HuH-7 (cell line): ENCODE data around the gene KIF22.
"Not testable (repeated sequence)": the region's sequence is repeated elsewhere in the genome, so short reads cannot be mapped to it uniquely, and the experiment has no call there.

Experiments
- DNase-seq: peaks from one replicate; pipeline ENCODE4 v3.0.0; 2011; ENCODE audit warnings: low spot score

KIF22 gene

DNA sequence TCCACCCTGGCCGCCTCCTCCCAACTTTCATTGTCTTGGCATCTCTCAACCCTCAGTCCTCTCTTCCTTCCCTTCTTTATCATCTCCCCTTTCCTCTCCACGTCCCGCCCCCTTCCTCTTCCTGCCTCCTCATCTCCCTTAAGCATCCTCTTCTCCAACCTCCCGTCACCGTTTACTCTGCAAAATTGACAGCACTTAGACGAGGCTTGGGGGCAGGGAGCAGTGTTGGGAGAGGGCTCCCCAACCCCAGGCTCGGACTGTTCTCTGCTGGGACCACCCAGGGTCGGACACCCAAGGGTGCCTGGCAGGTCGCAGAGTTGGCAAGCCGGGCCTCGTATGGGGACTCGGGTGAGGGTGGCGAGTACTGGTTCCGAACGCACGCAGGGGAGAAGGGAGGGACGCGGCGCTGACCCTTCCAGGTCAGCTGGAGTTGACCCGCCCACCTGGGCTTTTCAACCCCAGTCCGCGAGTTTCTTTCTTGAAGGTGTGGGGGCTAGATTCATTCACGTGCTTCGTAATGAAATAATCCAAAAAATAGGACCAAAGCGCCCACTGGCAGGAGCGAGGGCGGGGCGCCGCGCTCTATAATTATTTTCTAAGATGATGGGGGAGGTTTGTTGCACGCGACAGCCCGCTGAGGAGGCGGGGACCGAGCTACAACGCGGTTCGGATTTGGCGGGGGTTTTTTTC, 24.6 kb downstream of the KIF22 start:
- DNase-seq: no peak

DNA sequence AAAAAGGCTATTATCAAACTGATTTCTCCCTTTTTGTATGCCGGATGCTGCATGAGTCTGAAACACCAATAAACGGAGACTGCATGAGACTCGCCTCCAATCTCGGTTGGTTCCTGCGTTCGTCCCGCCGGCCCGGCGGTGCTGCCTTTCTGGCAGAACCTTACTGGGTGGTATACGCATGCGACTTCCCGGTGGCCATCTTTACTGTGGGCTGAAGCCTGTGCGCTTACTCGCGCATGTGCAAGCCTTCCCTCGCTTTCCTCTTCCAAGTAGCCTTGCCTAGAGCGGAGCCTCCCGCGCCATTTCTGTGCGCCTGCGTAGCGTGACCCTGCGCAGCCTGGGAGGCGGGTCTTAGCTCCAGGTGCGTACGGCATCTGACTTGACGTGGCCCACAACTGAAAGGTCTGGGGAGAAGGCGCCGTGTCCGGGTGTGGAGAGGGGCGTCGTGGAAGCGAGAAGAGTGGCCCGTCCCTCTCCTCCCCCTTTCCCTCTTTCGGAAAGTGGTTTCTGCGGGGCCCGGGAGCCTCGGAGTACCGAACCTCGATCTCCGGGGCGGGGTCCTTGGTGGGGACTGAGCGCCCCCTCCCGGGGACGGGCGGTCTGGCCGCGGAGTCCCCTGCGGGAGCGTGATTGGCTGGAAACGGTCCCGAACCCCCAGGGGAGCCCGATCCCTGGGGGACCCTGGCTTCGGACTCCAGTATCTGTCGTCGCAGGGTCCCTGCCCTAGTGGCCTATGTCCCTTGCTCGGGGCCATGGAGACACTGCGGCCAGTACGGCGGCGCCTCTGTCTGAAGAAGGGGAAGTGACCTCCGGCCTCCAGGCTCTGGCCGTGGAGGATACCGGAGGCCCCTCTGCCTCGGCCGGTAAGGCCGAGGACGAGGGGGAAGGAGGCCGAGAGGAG, 25.5 kb downstream of the KIF22 start, which contains the start of gene PAGR1:
PAGR1 (plus strand) TSS at position 360 of the 901 bp plus-strand sequence; CDS start at position 734, 374 bp downstream.
- DNase-seq: peak; percentile 96

DNA sequence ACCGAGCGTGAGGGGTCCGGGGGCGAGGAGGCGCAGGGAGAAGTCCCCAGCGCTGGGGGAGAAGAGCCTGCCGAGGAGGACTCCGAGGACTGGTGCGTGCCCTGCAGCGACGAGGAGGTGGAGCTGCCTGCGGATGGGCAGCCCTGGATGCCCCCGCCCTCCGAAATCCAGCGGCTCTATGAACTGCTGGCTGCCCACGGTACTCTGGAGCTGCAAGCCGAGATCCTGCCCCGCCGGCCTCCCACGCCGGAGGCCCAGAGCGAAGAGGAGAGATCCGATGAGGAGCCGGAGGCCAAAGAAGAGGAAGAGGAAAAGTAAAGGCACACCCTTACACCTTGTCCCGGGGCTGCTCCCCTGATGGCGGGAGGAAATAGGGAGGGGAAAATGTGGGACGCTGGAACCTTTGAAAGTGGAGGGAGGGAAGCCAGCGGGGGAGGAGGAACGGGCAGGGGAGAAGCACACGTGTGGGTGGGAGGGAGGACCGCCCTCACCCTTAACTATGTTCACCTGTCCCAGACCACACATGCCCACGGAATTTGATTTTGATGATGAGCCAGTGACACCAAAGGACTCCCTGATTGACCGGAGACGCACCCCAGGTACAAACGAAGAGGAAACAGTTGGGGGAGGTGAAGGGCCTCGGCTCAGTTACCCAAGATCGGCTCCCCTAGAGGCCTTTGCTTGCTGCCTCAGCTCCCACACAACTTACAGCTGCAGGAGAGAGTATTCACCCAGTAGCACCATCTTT, 26.3 kb downstream of the KIF22 start:
- peak; percentile 59 for DNase-seq

DNA sequence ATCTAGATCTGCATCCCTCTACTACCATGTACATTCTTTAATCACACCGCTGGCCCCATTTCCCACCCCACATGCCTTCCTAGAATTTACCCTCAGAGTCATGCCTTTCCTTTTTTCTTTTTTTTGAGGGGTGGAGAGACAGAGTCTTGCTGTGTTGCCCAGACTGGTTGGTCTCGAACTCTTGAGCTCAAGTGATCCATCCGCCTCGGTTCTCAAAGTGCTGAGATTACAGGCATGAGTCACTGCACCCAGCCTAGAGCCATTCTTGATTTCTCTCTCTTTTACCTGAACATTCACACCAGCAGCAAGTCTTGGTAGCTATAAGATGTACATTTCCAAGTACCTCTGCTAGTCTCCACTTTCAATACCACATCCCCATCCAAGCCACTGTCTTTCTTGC, 27.5 kb downstream of the KIF22 start:
- DNase-seq: no peak

DNA sequence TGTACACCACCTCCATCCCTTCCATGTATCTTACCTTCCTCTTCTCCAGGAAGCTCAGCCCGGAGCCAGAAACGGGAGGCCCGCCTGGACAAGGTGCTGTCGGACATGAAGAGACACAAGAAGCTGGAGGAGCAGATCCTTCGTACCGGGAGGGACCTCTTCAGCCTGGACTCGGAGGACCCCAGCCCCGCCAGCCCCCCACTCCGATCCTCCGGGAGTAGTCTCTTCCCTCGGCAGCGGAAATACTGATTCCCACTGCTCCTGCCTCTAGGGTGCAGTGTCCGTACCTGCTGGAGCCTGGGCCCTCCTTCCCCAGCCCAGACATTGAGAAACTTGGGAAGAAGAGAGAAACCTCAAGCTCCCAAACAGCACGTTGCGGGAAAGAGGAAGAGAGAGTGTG, 29.0 kb downstream of the KIF22 start:
- DNase-seq: no peak

DNA sequence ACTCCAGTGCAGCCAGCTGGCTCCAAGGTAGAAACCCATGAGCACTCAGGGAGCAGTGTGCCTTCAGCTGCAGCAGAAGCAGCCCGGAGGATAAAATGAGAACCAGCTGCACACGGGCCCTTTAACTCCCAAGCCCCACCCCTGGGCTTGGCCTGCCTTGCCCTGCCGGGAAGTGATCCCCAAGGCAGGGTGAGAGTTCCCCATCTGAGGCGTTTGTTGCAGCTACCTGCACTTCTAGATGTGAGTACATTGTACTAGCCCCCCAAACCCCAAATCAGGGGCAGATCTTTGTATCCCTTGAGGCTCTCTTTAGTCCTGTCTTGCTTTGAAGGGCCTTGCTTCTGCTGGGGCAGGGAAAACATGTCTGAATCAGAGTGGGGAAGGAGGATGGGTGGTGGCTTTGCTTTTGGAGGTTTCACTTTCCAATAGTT, 29.7 kb downstream of the KIF22 start, which contains the start of gene MVP:
MVP (plus strand) TSS at position 192 of the 431 bp plus-strand sequence. CDS start 10,088 bp downstream, outside the sequence.
- DNase-seq: no peak

DNA sequence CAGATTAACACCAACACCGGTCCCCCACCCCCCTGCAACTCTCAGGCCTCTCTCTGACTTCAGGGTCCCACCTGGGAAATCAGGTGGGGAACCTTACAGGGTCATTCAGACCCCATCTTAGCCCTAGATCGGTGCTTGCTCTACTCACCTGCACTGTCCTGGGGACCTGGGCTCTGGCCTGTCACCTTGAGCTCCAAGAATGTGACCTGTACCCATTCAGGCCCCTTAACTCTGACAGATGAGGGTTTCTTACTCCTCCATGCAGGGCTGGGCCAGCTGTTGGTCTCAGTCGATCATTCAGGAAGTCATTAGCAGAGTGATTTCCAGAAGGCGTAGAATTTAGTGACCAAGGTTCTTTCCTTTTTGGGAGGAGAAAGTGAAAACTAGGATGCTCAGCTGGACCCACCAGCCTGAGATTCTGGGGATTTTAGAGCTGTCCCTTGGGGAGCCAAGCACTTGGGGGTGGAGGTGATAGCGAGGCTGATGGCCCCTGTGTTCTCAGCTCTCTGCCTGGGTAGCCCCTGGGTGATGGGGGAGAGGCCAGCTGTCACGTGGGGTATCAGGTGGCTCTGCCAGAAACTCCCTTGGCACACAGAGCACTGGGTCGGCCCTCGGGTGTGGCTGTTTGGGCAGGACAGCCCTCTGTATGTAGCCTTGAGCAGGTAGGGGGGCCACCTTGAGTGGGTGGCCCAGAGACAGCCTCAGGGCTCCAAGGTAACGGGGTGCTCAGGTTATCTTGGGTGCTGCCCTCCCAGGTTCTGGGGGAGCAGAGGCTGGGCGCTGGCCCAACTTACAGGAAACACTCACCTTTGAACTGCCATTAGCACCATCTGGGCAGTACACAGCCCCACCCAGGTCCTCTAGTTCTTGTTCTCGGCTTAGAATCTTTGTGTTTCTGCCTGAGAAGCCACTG, 30.4 kb downstream of the KIF22 start:
- DNase-seq: no peak

DNA sequence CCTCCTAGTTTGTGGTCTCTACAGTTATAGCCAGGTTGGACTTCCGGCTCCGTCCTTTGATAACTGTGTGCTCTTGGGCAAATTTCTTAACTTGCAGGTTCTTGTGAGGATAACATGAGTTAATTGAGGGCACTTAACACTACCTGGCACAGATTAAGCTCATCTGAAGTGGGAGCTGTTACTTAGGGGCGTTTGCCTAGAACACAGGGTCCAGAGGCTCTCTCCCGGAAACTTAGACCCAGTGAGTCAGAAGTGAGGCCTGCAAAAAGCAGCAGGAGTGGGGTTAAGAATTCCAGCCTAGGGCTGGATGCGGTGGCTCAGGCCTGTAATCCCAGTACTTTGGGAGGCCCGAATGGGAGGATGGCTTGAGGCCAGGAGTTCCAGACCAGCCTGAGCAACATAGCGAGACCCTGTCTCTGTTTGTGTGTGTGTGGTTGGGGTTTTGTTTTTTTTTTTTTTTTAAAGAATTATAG, 31.1 kb downstream of the KIF22 start:
- DNase-seq: no peak

DNA sequence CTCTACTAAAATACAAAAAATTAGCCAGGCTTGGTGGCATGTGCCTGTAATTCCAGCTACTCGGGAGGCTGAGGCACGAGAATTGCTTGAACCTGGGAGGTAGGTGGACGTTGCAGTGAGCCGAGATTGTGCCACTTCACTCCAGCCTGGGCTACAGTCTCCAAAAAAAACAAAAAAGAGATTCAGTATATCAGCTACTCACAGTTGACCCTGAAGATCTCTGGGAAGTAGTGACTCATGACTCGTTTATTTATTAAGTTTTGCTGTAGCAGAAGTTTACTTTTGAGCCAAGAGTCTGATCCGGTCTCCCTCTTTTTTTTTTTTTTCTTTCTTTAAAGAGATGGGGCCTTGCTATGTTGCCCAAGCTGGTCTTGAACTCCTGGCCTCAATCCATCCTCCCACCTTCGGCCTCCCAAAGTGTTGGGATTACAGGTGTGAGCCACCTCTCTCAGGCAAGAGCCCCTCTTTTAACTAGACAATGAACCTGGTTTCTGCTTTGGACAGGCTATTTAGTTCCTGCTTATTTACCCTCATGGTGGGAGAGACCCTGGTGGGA, 34.1 kb downstream of the KIF22 start:
- no peak for DNase-seq

DNA sequence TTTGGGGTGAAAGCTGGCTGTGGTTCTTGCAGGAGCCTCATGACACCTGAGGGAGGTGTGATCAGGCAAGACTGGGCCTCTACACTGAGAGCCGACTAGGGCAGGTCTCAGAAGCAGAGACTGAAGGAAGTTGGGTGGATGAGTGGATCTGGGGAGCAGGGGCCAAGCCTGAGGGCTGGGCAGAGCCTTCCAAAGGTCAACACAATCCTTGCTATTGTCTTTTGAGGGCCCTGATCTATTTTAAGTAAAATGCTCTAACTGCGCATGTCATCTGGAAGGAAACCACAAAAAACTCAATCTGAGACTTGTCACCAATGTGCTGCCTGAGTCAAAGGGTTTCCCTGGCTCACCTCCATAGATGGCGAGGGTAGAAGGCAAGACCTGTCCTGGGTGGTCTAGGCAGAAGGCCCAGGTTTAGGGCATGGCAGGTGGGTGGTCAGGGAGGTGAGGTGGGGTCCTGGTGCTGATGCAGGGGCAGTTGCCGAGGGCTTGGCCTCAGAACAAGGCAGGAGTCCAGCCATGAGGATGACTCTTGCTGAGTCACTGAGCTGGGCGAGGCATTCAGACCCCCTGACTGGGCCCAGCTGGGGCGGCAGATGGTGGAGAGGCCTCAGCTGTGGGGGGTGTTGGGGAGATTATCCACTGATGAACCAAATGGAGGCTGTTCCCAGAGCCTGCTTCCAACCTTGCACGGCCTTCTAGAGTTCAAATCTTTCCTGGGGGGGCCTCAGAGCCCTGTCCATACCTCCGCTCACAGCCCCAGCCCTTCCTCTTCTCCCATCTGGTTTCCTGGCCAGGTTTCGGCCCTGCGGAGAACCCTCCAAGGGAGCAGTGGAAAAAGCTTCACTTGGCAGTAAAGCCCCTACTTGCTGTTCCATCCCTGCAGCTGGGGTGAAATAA, 34.8 kb downstream of the KIF22 start:
- DNase-seq: no peak

DNA sequence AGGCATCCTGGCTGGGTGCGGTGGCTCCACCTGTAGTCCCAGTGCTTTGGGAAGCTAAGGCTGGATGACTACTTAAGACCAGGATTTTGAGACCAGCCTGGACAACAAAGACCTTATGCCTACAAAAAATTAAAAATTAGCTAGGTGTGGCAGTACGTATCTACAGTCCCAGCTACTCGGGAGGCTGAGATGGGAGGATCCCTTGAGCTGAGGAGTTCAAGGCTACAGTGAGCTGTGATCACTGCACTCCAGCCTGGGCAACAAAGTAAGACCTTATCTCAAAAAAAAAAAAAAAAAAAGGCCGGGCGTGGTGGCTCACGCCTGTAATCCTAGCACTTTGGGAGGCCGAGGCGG, 35.8 kb downstream of the KIF22 start:
- no peak for DNase-seq

DNA sequence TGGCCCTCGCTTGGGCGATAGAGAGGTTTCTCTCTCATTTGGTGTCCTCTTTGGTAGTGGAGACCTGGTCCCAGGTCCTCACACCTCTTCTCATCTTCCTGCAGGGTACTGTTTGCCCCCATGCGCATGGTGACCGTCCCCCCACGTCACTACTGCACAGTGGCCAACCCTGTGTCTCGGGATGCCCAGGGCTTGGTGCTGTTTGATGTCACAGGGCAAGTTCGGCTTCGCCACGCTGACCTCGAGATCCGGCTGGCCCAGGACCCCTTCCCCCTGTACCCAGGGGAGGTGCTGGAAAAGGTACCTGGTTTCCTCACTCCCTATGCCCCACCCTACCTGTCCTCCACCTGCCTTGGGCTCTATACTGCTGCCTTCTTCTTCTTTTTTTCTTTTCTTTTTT, 40.2 kb downstream of the KIF22 start:
- DNase-seq: no peak

DNA sequence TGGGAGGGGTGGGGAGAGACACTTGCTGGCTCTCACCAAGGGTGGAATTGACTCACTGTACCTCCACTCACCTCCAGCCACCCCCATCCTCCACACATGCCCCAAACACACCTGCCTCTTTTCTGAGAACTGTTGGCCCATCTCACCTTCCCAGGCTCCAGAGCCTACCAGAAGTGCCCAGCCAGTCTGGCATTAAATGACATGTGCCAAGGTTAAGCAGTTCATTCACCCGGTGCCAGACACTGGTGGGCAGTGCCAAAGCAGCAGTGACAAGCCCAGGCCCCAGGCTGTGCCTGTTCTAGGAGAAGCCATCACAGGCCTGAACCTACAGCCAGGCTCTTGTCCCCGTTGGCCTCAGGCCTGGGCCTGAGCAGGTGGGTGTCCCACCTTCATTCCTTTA, 40.9 kb downstream of the KIF22 start:
- DNase-seq: no peak

DNA sequence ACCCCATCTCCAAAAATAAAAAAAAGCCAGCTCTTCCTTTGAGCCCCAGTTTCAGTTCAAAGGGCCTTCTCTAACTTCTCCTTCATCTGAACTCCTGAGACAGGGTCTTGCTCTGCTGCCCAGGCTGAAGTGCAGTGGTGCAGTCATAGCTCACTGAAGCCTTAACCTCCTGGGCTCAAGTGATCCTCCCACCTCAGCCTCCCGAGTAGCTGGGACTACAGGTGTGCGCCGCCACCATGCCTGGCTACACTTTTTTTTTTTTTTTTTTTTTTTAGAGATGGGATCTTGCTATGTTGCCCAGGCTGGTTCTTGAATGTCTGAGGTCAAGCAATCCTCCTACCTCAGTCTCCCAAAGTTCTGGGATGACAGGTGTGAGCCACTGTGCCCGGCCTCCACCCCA, 42.7 kb downstream of the KIF22 start:
- not testable (repeated sequence) for DNase-seq

DNA sequence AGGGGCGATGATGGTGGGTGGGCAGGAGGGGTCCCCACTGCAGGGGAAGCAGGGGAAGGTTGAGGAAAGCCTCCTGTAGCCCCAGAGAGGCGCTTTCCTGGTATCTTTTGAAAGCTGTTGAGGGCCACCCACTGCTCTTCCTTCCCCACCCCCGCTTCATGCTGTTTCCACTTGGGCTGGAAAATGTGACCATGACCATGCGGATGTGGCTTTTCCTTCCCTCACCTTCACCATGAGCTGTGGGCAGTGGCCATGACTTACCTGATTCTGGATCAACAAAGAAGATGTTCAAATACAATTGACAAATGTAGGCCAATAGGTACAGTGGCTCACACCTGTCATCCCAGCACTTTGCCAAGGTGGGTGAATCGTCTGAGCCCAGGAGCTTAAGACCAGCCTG, 43.5 kb downstream of the KIF22 start:
- DNase-seq: no peak

DNA sequence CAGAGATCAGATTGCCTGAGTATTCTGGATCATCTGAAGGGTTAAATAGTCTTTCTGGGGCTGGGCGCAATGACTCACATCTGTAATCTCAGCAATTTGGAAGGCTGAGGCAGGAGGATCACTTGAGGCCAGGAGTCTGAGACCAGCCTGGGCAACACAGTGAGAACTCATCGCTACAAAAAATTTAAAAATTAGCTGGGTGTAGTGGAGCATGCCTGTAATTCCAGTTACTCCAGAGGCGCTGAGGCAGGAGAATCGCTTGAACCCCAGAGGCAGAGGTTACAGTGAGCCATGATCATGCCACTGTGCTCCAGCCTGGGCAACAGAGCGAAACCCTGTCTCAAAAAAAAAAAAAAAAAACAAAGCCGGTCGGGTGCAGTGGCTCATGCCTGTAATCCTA, 45.4 kb downstream of the KIF22 start:
- no peak for DNase-seq

DNA sequence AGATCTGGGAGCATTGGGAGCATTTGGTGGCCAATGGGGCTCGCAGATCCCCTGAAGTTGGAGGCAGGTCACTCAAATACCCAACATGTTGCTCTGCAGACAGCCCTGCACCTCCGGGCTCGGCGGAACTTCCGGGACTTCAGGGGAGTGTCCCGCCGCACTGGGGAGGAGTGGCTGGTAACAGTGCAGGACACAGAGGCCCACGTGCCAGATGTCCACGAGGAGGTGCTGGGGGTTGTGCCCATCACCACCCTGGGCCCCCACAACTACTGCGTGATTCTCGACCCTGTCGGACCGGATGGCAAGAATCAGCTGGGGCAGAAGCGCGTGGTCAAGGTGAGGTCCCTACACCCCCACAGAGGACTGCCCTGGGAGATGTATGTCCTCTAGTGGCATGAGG, 46.1 kb downstream of the KIF22 start:
- DNase-seq: no peak

DNA sequence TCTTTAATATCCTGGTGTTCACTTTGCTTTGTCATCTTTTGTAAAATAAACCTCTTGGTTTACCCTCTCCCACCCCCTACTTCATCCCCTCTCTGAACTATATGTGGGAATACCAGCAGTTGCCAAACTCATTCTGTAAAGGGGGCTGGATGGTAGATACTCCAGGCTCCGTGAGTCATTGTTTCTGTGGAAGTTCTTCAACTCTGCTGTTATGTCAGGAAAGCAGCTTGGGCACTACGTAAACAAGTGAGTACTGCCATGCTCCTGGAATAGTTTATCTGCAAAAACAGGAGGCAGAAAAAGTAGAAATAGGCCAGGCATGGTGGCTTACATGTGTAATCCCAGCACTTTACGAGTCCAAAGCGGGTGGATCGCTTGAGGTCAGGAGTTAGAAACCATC, 47.3 kb downstream of the KIF22 start:
- no peak for DNase-seq

DNA sequence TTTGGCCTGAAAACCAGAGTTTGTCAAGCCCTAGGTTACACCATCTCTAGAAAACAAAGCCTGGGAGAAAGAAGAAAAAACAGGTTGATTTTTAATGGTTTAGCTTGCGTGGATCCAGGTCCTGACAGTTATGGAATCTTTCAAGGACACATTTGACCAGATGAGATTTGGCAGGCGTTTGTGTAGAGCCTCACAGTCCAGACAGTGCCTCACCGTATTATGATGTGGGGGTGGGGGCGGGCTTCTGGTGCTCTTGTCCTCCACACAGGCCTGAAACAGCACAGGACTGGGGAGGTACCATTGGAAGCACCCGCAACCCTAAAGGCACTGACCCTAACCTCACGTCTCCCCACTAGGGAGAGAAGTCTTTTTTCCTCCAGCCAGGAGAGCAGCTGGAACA, 49.3 kb downstream of the KIF22 start:
- no peak for DNase-seq

DNA sequence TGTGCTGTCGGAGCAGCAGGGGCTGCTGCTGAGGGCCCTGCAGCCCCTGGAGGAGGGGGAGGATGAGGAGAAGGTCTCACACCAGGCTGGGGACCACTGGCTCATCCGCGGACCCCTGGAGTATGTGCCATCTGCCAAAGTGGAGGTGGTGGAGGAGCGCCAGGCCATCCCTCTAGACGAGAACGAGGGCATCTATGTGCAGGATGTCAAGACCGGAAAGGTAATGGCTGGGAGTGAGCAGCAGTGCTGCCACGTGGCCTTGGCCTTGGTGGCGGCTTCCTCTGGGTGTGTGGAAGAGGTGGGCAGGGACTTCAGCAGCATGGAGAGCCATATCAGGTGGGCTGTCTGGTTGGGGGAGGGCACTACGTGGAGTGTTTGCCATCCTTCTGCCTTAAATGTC, 49.7 kb downstream of the KIF22 start:
- DNase-seq: no peak
